Endodermal cell (in vitro differentiated cells): ENCODE measurements around the gene SERPINB10. TPM values are rescaled to one million over a fixed set of nuclear protein-coding genes. Genes with fewer than 3 reads are reported as not detected.

Experiments used
- DNase-seq: peaks from one replicate; pipeline ENCODE4 v3.0.0-alpha.2; 2017
- H3K27ac ChIP-seq: 2 replicates; pipeline ENCODE4 v1.5.1; 2013; ENCODE audit warnings: mild to moderate bottlenecking, low read depth, low read length, moderate library complexity
- H3K27me3 ChIP-seq: 2 replicates; pipeline ENCODE4 v1.6.1; 2013; ENCODE audit warnings: mild to moderate bottlenecking, low read length, moderate library complexity; ENCODE audit not compliant: insufficient read depth, control insufficient read depth, poor library complexity, severe bottlenecking
- H3K36me3 ChIP-seq: 2 replicates; pipeline ENCODE4 v1.7.0; 2013; ENCODE audit warnings: mild to moderate bottlenecking, low read length, moderate library complexity; ENCODE audit not compliant: control insufficient read depth, insufficient read depth
- H3K4me1 ChIP-seq: one replicate; pipeline ENCODE4 v1.7.0; 2013; ENCODE audit warnings: low read length; ENCODE audit not compliant: control insufficient read depth, insufficient read depth
- H3K4me3 ChIP-seq: 2 replicates; pipeline ENCODE4 v1.5.1; 2013; ENCODE audit warnings: mild to moderate bottlenecking, low read length, moderate library complexity
- H3K9ac ChIP-seq: 2 replicates; pipeline ENCODE4 v1.6.1; 2013; ENCODE audit warnings: mild to moderate bottlenecking, low read length, moderate library complexity; ENCODE audit not compliant: poor library complexity, severe bottlenecking; ENCODE audit errors: extremely low read depth
- H3K9me3 ChIP-seq: 2 replicates; pipeline ENCODE4 v1.6.1; 2013; ENCODE audit warnings: mild to moderate bottlenecking, low read length, moderate library complexity; ENCODE audit not compliant: control insufficient read depth
- H3K27ac Mint-ChIP-seq: 2 replicates; pipeline ENCODE4 v1.8.0; 2020; ENCODE audit warnings: mixed read lengths
- H3K27me3 Mint-ChIP-seq: 2 replicates; pipeline ENCODE4 v1.8.0; 2021; ENCODE audit warnings: mild to moderate bottlenecking, mixed read lengths; ENCODE audit not compliant: insufficient read depth
- H3K36me3 Mint-ChIP-seq: 2 replicates; pipeline ENCODE4 v1.8.0; 2020; ENCODE audit warnings: low read depth, mixed read lengths
- H3K4me1 Mint-ChIP-seq: 2 replicates; pipeline ENCODE4 v1.8.0; 2020; ENCODE audit warnings: mixed read lengths
- H3K4me3 Mint-ChIP-seq: 2 replicates; pipeline ENCODE4 v1.8.0; 2020; ENCODE audit warnings: mild to moderate bottlenecking, moderate library complexity, mixed read lengths
- H3K9me3 Mint-ChIP-seq: 2 replicates; pipeline ENCODE4 v1.8.0; 2020; ENCODE audit warnings: mild to moderate bottlenecking, mixed read lengths
- WGBS, 2 experiments: methylation state at CpG; one replicate each; pipeline versions ENCODE4 v1.1.5 to v1.1.7; 2013; ENCODE audit warnings: missing lambda C conversion rate in 2 of 2, mixed read lengths in 1 of 2; ENCODE audit not compliant: insufficient coverage in 1 of 2, insufficient read length in 1 of 2; 5-methylcytosine and 5-hydroxymethylcytosine counted together
- total RNA-seq, 2 donors: library from RNA; stranded (reverse); fragmentation: NEBNext Ultra II Directional in 1 of 2; extraction: Animal tissue kit (Norgen Biotek cat#: 25700) in 1 of 2; gene quantifications; 2 replicates in 1 of 2; 3 replicates in 1 of 2; pipeline ENCODE4 v1.2.1, GENCODE V29; 2021
- TF ChIP-seq, protein P1 (sequence below): fragments of 200-600 bp; sonication (generic); conservative IDR thresholded peaks from 2 replicates; pipeline ENCODE4 v1.5.0; 2021; ENCODE audit warnings: antibody characterized with exemption, mild to moderate bottlenecking

SERPINB10 gene
- total RNA-seq, 2 donors from 2014 or later, result not detected

DNA sequence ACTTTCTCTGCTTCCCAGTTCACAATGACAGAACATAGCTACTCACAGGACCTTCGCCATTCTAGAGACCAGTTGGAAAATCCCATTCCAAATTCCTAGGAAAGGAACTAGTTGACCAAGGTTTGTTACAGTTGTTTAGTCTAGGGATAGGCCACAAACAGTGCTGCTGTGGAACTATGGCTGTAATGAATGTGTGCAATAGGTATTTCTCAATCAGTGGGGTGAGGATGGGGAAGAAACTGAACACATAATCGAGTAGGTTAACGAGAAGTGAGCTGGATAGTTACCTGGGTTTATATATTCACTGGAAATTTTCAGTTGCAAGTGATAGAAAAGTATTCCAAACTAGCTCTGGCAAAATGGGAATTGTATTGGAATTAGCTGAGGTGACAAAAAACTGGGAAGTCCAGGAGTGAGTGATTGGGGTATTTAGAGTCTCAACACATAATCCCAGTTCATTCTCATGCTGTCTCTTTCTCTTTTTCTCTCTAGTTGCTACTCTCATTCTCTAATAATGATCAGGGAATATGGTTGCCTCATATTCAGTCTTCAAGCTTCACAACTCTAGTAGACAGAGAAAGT is 23.1 kb downstream of the SERPINB10 start:
- Mint-ChIP-seq H3K27ac (no peak overlapping the region), H3K36me3 (no peaks in the 10 kb centered on the region), H3K27me3 (peaks cover 21% of the 10 kb centered on the region), H3K4me3 (no peak overlapping the region), H3K9me3 (no peaks in the 10 kb centered on the region), H3K4me1 (no peaks in the 10 kb centered on the region)
- H3K4me3 ChIP-seq, result no peak overlapping the region
- no peaks in the 10 kb centered on the region for H3K9me3 ChIP-seq
- TF ChIP-seq, protein P1, sequence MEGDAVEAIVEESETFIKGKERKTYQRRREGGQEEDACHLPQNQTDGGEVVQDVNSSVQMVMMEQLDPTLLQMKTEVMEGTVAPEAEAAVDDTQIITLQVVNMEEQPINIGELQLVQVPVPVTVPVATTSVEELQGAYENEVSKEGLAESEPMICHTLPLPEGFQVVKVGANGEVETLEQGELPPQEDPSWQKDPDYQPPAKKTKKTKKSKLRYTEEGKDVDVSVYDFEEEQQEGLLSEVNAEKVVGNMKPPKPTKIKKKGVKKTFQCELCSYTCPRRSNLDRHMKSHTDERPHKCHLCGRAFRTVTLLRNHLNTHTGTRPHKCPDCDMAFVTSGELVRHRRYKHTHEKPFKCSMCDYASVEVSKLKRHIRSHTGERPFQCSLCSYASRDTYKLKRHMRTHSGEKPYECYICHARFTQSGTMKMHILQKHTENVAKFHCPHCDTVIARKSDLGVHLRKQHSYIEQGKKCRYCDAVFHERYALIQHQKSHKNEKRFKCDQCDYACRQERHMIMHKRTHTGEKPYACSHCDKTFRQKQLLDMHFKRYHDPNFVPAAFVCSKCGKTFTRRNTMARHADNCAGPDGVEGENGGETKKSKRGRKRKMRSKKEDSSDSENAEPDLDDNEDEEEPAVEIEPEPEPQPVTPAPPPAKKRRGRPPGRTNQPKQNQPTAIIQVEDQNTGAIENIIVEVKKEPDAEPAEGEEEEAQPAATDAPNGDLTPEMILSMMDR, result no peak
- WGBS, 2 experiments, result 92 to 95% methylated on average over 2 to 3 of the region's 3 CpGs
- no peak for DNase-seq
- H3K9ac ChIP-seq, result no peak overlapping the region
- no peaks in the 10 kb centered on the region for H3K4me1 ChIP-seq
- H3K27ac ChIP-seq, result no peak overlapping the region
- no peaks in the 10 kb centered on the region for H3K36me3 ChIP-seq
- peaks cover 17% of the 10 kb centered on the region for H3K27me3 ChIP-seq

DNA sequence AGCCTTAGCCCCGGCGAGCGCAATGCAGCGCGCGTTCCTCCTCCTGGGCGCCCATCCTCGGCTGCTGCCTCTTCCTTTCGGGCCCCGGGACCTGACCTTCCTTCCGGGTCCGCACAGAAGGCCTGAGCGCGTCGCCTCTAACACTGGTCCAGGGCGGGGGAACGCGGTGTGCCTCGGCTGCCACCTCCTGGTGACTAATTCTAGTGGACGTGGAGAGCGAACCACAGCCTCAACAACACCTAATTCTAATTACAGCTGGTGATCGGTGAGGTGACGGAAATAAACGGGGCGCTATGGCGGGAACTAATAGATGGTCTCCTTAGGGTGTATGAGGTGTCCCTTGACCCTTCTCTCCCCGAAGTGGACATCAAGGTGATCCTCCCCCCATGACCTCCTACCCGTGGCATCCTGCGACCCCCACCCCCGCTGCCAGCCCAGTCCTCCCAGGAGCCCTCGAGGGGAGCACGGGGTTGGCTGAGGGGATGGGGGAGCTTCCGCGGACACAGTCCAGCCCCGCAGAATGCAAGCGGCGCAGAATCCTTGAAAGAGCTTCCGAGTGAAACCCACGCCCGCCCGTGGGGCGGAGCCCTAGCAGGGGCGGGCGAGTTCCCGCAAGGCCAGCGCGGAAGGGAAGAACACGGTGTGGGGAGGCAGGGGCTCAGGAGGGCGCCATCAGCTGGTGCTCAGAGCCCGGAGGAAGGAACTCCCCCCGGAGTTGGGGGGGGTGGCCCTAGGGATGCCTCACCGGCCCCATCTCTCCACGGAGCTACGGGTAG is 28.6 kb downstream of the SERPINB10 start:
- peak; percentile 97 for DNase-seq
- WGBS, 2 experiments, result 8 to 21% methylated on average over 8 to 53 of the region's 54 CpGs
- Histone ChIP-seq H3K9me3 (no peaks in the 10 kb centered on the region), H3K4me1 (no peaks in the 10 kb centered on the region), H3K4me3 (peak overlapping the region; percentile 82), H3K9ac (no peak overlapping the region), H3K36me3 (no peaks in the 10 kb centered on the region), H3K27me3 (peaks cover 47% of the 10 kb centered on the region), H3K27ac (no peak overlapping the region)
- Mint-ChIP-seq H3K36me3 (no peaks in the 10 kb centered on the region), H3K4me1 (no peaks in the 10 kb centered on the region), H3K27me3 (peaks cover 20% of the 10 kb centered on the region), H3K27ac (no peak overlapping the region), H3K4me3 (no peak overlapping the region), H3K9me3 (no peaks in the 10 kb centered on the region)
- TF ChIP-seq, protein P1, result peak; percentile 86

DNA sequence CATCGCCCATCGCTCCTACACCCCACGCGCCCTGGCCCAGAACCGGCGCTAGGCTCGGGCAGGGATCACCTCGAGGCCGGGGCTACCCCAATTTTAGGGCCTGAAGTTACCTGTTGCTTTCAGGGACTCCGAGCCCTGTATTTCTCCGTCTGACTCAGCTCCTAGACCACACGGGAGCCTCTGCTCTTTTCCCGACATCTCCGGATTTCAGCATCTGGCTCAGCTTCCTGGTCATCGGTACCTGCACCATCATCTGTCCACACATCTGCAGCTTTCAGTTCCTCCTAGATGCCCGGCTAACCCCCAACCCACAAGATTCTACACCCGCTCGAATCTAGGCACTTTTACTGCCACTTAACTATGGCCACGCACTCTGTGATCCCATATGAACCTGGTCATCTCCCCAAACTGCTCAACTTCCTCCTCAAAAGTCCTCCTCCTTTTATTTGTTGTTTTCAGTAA is 29.2 kb downstream of the SERPINB10 start:
- WGBS, 2 experiments, result 71 to 85% methylated on average over 19 of the region's 19 CpGs
- H3K9me3 Mint-ChIP-seq, result no peaks in the 10 kb centered on the region
- TF ChIP-seq, protein P1, result no peak
- Histone ChIP-seq H3K9ac (no peak overlapping the region), H3K4me1 (no peaks in the 10 kb centered on the region), H3K27me3 (peaks cover 47% of the 10 kb centered on the region), H3K4me3 (peak overlapping the region; percentile 82), H3K27ac (no peak overlapping the region), H3K9me3 (no peaks in the 10 kb centered on the region), H3K36me3 (no peaks in the 10 kb centered on the region)
- peaks cover 26% of the 10 kb centered on the region for H3K27me3 Mint-ChIP-seq
- no peak for DNase-seq
- H3K4me3 Mint-ChIP-seq, result no peak overlapping the region
- no peaks in the 10 kb centered on the region for H3K36me3 Mint-ChIP-seq
- no peaks in the 10 kb centered on the region for H3K4me1 Mint-ChIP-seq
- H3K27ac Mint-ChIP-seq, result no peak overlapping the region
